Endothelial cell of umbilical vein (primary cell): Measurements from ENCODE around the gene GABRR3. TPM values are rescaled to one million over a fixed set of nuclear protein-coding genes. Genes with fewer than 3 reads are reported as not detected.

Source experiments
- BruUV-seq: library from RNA; stranded (reverse); fragments of 400-500 nt; replicated peaks from 2 replicates; lab custom pipeline; 2021; lab: Mats Ljungman, UMichigan
- CTCF ChIA-PET: fragments of 300-600, 350-600 bp; sonication (Branson Sonifier 250); formaldehyde crosslinking; loops from one replicate; lab custom pipeline; 2021; ENCODE audit warnings: antibody characterized with exemption, inconsistent platforms; lab: Charles Lee
- POLR2A ChIA-PET: fragments of 300-600, 350-600 bp; sonication (Branson Sonifier 250); formaldehyde crosslinking; loops from one replicate; lab custom pipeline; 2021; ENCODE audit warnings: antibody characterized with exemption, inconsistent platforms; lab: Charles Lee
- DNase-seq: peaks from one replicate; pipeline ENCODE4 v3.0.0-alpha.2; 2011; ENCODE audit warnings: low read depth, low spot score
- FAIRE-seq: peaks from 2 replicates; lab custom pipeline; 2011; peaks lifted over from hg19 to GRCh38; lab: Jason Lieb, UNC
- H2AFZ ChIP-seq: 2 replicates; pipeline ENCODE4 v1.6.0; 2012; ENCODE audit warnings: low read depth, low read length, control low read depth, inconsistent platforms
- H3K27ac ChIP-seq: 2 replicates; pipeline ENCODE4 v1.5.1; 2011; ENCODE audit warnings: low read depth, mild to moderate bottlenecking, control low read depth, low read length, moderate library complexity; ENCODE audit not compliant: insufficient read depth
- H3K27me3 ChIP-seq, 2 experiments: 2 replicates each; pipeline versions ENCODE4 v1.6.0 to v1.6.1; 2011; ENCODE audit warnings: low read length in 2 of 2, mixed read lengths in 1 of 2; ENCODE audit not compliant: control insufficient read depth in 2 of 2, insufficient read depth in 2 of 2
- H3K36me3 ChIP-seq, 2 experiments: 2 replicates in 1 of 2; 3 replicates in 1 of 2; pipeline ENCODE4 v1.5.1; 2011; ENCODE audit warnings: low read length in 2 of 2, mild to moderate bottlenecking in 1 of 2, moderate library complexity in 1 of 2; ENCODE audit not compliant: control insufficient read depth in 2 of 2, insufficient read depth in 2 of 2; ENCODE audit errors: extremely low read depth in 1 of 2
- H3K4me1 ChIP-seq: 3 replicates; pipeline ENCODE4 v1.5.1; 2011; ENCODE audit warnings: mild to moderate bottlenecking, low read length; ENCODE audit not compliant: control insufficient read depth, insufficient read depth; ENCODE audit errors: extremely low read depth
- H3K4me2 ChIP-seq: 2 replicates; pipeline ENCODE4 v1.6.1; 2011; ENCODE audit warnings: low read length, control low read depth, mixed read lengths; ENCODE audit not compliant: insufficient read depth
- H3K4me3 ChIP-seq, 3 experiments: fragments of 200-600 bp in 1 of 3; sonication (generic), shearing (Covaris generic) in 1 of 3; replicated peaks in 1 of 3; 2 replicates each; pipeline ENCODE4 v1.5.1; 2011 to 2016; ENCODE audit warnings: control low read depth in 3 of 3, low read length in 3 of 3, mild to moderate bottlenecking in 2 of 3, inconsistent platforms in 1 of 3, low read depth in 1 of 3, moderate library complexity in 1 of 3; ENCODE audit not compliant: insufficient read depth in 1 of 3
- H3K79me2 ChIP-seq: 2 replicates; pipeline ENCODE4 v1.6.0; 2012; ENCODE audit warnings: low read length, inconsistent platforms; ENCODE audit not compliant: control insufficient read depth, insufficient read depth
- H3K9ac ChIP-seq: replicated peaks from 2 replicates; pipeline ENCODE3; 2011; ENCODE audit warnings: low read length, control low read depth; ENCODE audit not compliant: insufficient read depth; ENCODE audit errors: extremely low read depth
- H3K9me1 ChIP-seq: replicated peaks from 3 replicates; pipeline ENCODE4 v1.6.0; 2011; ENCODE audit warnings: mild to moderate bottlenecking, low read length; ENCODE audit not compliant: control insufficient read depth, insufficient read depth; ENCODE audit errors: extremely low read depth
- H3K9me3 ChIP-seq: replicated peaks from 2 replicates; pipeline ENCODE4 v1.5.1; 2012; ENCODE audit warnings: low read length, inconsistent platforms; ENCODE audit not compliant: control insufficient read depth, insufficient read depth
- H4K20me1 ChIP-seq: replicated peaks from 2 replicates; pipeline ENCODE3; 2011; ENCODE audit warnings: mild to moderate bottlenecking, low read length; ENCODE audit not compliant: control insufficient read depth, insufficient read depth; ENCODE audit errors: extremely low read depth
- CTCF ChIP-seq, 2 donors: IDR thresholded peaks; 1 replicate in 1 of 2; 2 replicates in 1 of 2; pipeline ENCODE4 v1.5.1; 2011; ENCODE audit warnings: low read length in 2 of 2, mild to moderate bottlenecking in 2 of 2, moderate library complexity in 2 of 2, control low read depth in 1 of 2, inconsistent platforms in 1 of 2, low read depth in 1 of 2; ENCODE audit not compliant: insufficient read depth in 1 of 2; ENCODE audit errors: extremely low read depth in 1 of 2
- FOS ChIP-seq: IDR thresholded peaks from 2 replicates; pipeline ENCODE4 v1.6.1; 2011; ENCODE audit warnings: mild to moderate bottlenecking, low read length, moderate library complexity, borderline replicate concordance; ENCODE audit not compliant: insufficient read depth
- GATA2 ChIP-seq: IDR thresholded peaks from 2 replicates; pipeline ENCODE4 v1.7.0; 2011; ENCODE audit warnings: low read depth, mild to moderate bottlenecking, moderate library complexity, mixed read lengths, low read length; ENCODE audit not compliant: insufficient read length, insufficient read depth
- JUN ChIP-seq: IDR thresholded peaks from 2 replicates; pipeline ENCODE4 v1.6.1; 2011; ENCODE audit warnings: borderline replicate concordance, low read depth; ENCODE audit not compliant: insufficient read length, insufficient read depth
- POLR2A ChIP-seq: IDR thresholded peaks from 2 replicates; pipeline ENCODE4 v1.6.1; 2012; ENCODE audit warnings: low read depth, mild to moderate bottlenecking, control low read depth, low read length
- dilution Hi-C: fragments of 300-500 bp; cut with MboI; formaldehyde crosslinking; loops from one replicate; pipeline ENCODE4 v1.15.0; 2019; ENCODE audit warnings: low sequenced_read_pairs; ENCODE audit not compliant: extremely low pct_ligation_motif_present
- intact Hi-C: fragments of 100-400 bp; cut with micrococcal nuclease; formaldehyde crosslinking; loops from one replicate; pipeline ENCODE4 v1.10.0; 2022
- polyA plus RNA-seq, 4 experiments: library from polyadenylated mRNA; depleted of rRNA in 3 of 4; stranded (reverse) in 3 of 4; unstranded in 1 of 4; fragments of >200 nt; gene quantifications; 2 replicates each; pipeline versions ENCODE4 v1.2.1 to v1.2.3, GENCODE V29; 2011 to 2012; ENCODE audit warnings: missing spikeins in 1 of 4
- total RNA-seq: library from RNA; stranded (reverse); gene quantifications from 2 replicates; pipeline ENCODE4 v1.2.3, GENCODE V29; 2021

Gene GABRR3
- total and polyA plus RNA-seq, 2 donors (not counting 3 experiments of a cell fraction or from before 2014, with no cell fraction given) = not detected

GRCh38 chr3:97956051-97956450 lies 79.1 kb downstream of the GABRR3 start:
- Histone ChIP-seq H3K4me1 (no peaks in the 10 kb centered on the region), H3K36me3 (peaks cover 10 to 19% of the 10 kb centered on the region in 2 experiments), H3K9ac (no peak overlapping the region), H3K4me3 (no peak overlapping the region), H3K79me2 (peaks cover 2% of the 10 kb centered on the region), H2AFZ (no peak overlapping the region), H4K20me1 (no peaks in the 10 kb centered on the region), H3K9me1 (no peaks in the 10 kb centered on the region), H3K27me3 (no peaks in the 10 kb centered on the region), H3K9me3 (no peaks in the 10 kb centered on the region), H3K4me2 (no peak overlapping the region), H3K27ac (no peak overlapping the region)
- POLR2A ChIA-PET = no interaction called here
- CTCF ChIA-PET = interaction anchor here (1.8 to 2.4 kb wide), 2 partner anchors 15 to 67 kb away, joined by 4 to 10 read pairs; partner anchors contain the start of gene RIOX2
- DNase-seq = no peak
- dilution Hi-C loops (no loop called here), intact Hi-C loops (no loop called here)
- FAIRE-seq = no peak
- no TSS peak for BruUV-seq
- no peak for TF ChIP-seq POLR2A

GRCh38 chr3:97954228-97954827 lies 80.8 kb downstream of the GABRR3 start:
- no peaks in the 10 kb centered on the region for H3K4me1 ChIP-seq
- H2AFZ ChIP-seq = no peak overlapping the region
- dilution Hi-C loops (no loop called here), intact Hi-C loops (no loop called here)
- peaks cover 9 to 25% of the 10 kb centered on the region in 2 experiments for H3K36me3 ChIP-seq
- H3K9me3 ChIP-seq = no peaks in the 10 kb centered on the region
- no TSS peak for BruUV-seq
- no peak for TF ChIP-seq CTCF (IDR thresholded peaks at IDR 0.05; ENCODE audit: extremely low read depth in 1 of 2, insufficient read depth in 1 of 2, low read depth in 1 of 2, low read length in 2 of 2)
- no peak for TF ChIP-seq JUN
- no peak for TF ChIP-seq GATA2
- no peak for TF ChIP-seq POLR2A
- no peak for TF ChIP-seq FOS
- H4K20me1 ChIP-seq = no peaks in the 10 kb centered on the region
- no peaks in the 10 kb centered on the region for H3K9me1 ChIP-seq
- no peak for DNase-seq
- no peak overlapping the region for H3K4me3 ChIP-seq
- ChIA-PET CTCF (interaction anchor here (1.5 to 2.4 kb wide), 3 partner anchors 11 to 69 kb away, joined by 4 to 10 read pairs (median 5); partner anchors contain the start of gene RIOX2), POLR2A (no interaction called here)
- no peak for FAIRE-seq
- H3K27ac ChIP-seq = no peak overlapping the region
- H3K79me2 ChIP-seq = no peaks in the 10 kb centered on the region
- no peak overlapping the region for H3K9ac ChIP-seq
- no peaks in the 10 kb centered on the region for H3K27me3 ChIP-seq
- H3K4me2 ChIP-seq = no peak overlapping the region
